GM12878 (cell line): ENCODE measurements around the gene KREMEN2. TPM values are rescaled to one million over a fixed set of nuclear protein-coding genes. Genes with fewer than 3 reads are reported as not detected.

Source experiments
- ATAC-seq: fragments of 200-7000 bp; cut with Tn5 transposase; 3 replicates; pipeline ENCODE4 v1.9.1; 2020; ENCODE audit warnings: mild to moderate bottlenecking, moderate library complexity
- BruUV-seq: library from RNA; stranded (reverse); fragments of 400-500 nt; replicated peaks from 2 replicates; lab custom pipeline; 2021; lab: Mats Ljungman, UMichigan
- CTCF ChIA-PET: fragments of 300-600 bp; sonication (Branson Sonifier 250); formaldehyde crosslinking; extraction: SDS; loops from one replicate; lab custom pipeline; 2021; ENCODE audit warnings: inconsistent platforms; lab: Yijun Ruan, JAX
- POLR2A ChIA-PET: fragments of 350-600 bp; formaldehyde crosslinking; extraction: SDS; loops from one replicate; lab custom pipeline; 2021; ENCODE audit warnings: inconsistent platforms; lab: Charles Lee
- RAD21 ChIA-PET: fragments of 300-600 bp; sonication (Branson Sonifier 250); formaldehyde crosslinking; loops from one replicate; lab custom pipeline; 2023; ENCODE audit warnings: antibody characterized with exemption; ENCODE audit not compliant: unreplicated experiment; lab: Charles Lee
- SMC1A ChIA-PET: fragments of 300-600 bp; sonication (Branson Sonifier 250); formaldehyde crosslinking; loops from one replicate; lab custom pipeline; 2023; ENCODE audit not compliant: unreplicated experiment, uncharacterized antibody; lab: Charles Lee
- DNase-seq: peaks from one replicate; pipeline ENCODE4 v3.0.0-alpha.2; 2011; ENCODE audit warnings: low read depth, low spot score
- FAIRE-seq: peaks from 3 replicates; lab custom pipeline; 2011; peaks lifted over from hg19 to GRCh38; lab: Jason Lieb, UNC
- H2AFZ ChIP-seq: 2 replicates; pipeline ENCODE4 v1.6.0; 2011; ENCODE audit warnings: low read depth, low read length, control low read depth; ENCODE audit not compliant: control insufficient read depth
- H3K27ac ChIP-seq: 2 replicates; pipeline ENCODE4 v1.5.1; 2011; ENCODE audit warnings: control low read depth; ENCODE audit not compliant: control insufficient read depth, insufficient read depth
- H3K27me3 ChIP-seq, 2 experiments: replicated peaks in 1 of 2; 2 replicates each; pipeline versions ENCODE4 v1.6.0 to v1.6.1; 2011; ENCODE audit warnings: low read length in 1 of 2; ENCODE audit not compliant: control insufficient read depth in 2 of 2, insufficient read depth in 2 of 2
- H3K36me3 ChIP-seq, 2 experiments: 2 replicates each; pipeline ENCODE4 v1.5.1; 2011; ENCODE audit warnings: low read length in 1 of 2; ENCODE audit not compliant: control insufficient read depth in 2 of 2, insufficient read depth in 2 of 2
- H3K4me1 ChIP-seq: 2 replicates; pipeline ENCODE4 v1.6.1; 2011; ENCODE audit warnings: mild to moderate bottlenecking, low read length, moderate library complexity, mixed read lengths; ENCODE audit not compliant: control insufficient read depth, insufficient read depth
- H3K4me2 ChIP-seq: 2 replicates; pipeline ENCODE4 v1.6.0; 2011; ENCODE audit warnings: control low read depth; ENCODE audit not compliant: control insufficient read depth, insufficient read depth
- H3K4me3 ChIP-seq: fragments of 200-600 bp; sonication (generic); 2 replicates; pipeline ENCODE4 v1.5.1; 2016
- H3K79me2 ChIP-seq: 2 replicates; pipeline ENCODE4 v1.6.0; 2011; ENCODE audit warnings: low read length; ENCODE audit not compliant: control insufficient read depth, insufficient read depth
- H3K9ac ChIP-seq: 2 replicates; pipeline ENCODE4 v1.8.0; 2011; ENCODE audit warnings: low read length, control low read depth, mixed read lengths; ENCODE audit not compliant: control insufficient read depth, insufficient read depth
- H3K9me3 ChIP-seq: replicated peaks from 3 replicates; pipeline ENCODE4 v1.5.1; 2011; ENCODE audit warnings: mild to moderate bottlenecking, low read length; ENCODE audit not compliant: control insufficient read depth, insufficient read depth
- H4K20me1 ChIP-seq: 2 replicates; pipeline ENCODE4 v1.6.0; 2011; ENCODE audit not compliant: control insufficient read depth, insufficient read depth
- CHD2 ChIP-seq: IDR thresholded peaks from 2 replicates; pipeline ENCODE4 v1.6.1; 2011; ENCODE audit warnings: low read depth, low read length, improper control_type of control experiment, borderline replicate concordance
- NRF1 ChIP-seq: conservative IDR thresholded peaks from 2 replicates; pipeline ENCODE4 v1.6.1; 2011; ENCODE audit warnings: mild to moderate bottlenecking, low read depth, low read length, improper control_type of control experiment
- PBX3 ChIP-seq: IDR thresholded peaks from 2 replicates; pipeline ENCODE4 v1.6.1; 2011; ENCODE audit warnings: mild to moderate bottlenecking, low read depth, low read length, moderate library complexity; ENCODE audit not compliant: insufficient replicate concordance
- RBBP5 ChIP-seq: fragments of 200-600 bp; sonication (generic); conservative IDR thresholded peaks from 2 replicates; pipeline ENCODE4 v1.6.1; 2016
- SIX5 ChIP-seq: IDR thresholded peaks from 2 replicates; pipeline ENCODE4 v1.6.1; 2011; ENCODE audit warnings: mild to moderate bottlenecking, low read depth, low read length, moderate library complexity; ENCODE audit not compliant: severe bottlenecking
- WGBS: methylation state at CpG from one replicate; pipeline ENCODE4 v1.1.6; 2016; ENCODE audit warnings: low lambda C conversion rate; ENCODE audit not compliant: insufficient replicate concordance, insufficient coverage; ENCODE audit errors: missing lambda C conversion rate; 5-methylcytosine and 5-hydroxymethylcytosine counted together
- in situ Hi-C: fragments of 300-500 bp; cut with MboI; formaldehyde crosslinking; loops from 9 replicates; pipeline ENCODE4 v1.14.3; 2018; ENCODE audit warnings: mixed read lengths
- intact Hi-C: fragments of 100-400 bp; cut with micrococcal nuclease; formaldehyde crosslinking; loops from one replicate; pipeline ENCODE4 v1.14.2; 2022; ENCODE audit not compliant: unreplicated experiment
- polyA plus RNA-seq, 11 experiments: library from polyadenylated mRNA; depleted of rRNA in 4 of 11; unstranded in 6 of 11; stranded (reverse) in 5 of 11; fragments of >200 nt; fragmentation: Nextera tagmentation in 4 of 11; fragmentation: Illumina TruSeq in 1 of 11; extraction: Ambion mirVana in 4 of 11; extraction: Trizol in 1 of 11; gene quantifications; 1 replicate in 1 of 11; 2 replicates in 10 of 11; pipeline versions ENCODE4 v1.2.1 to v1.2.3, GENCODE V29; 2011 to 2016; ENCODE audit warnings: inconsistent platforms in 2 of 11, missing spikeins in 2 of 11, low read depth in 1 of 11
- total RNA-seq, 4 experiments: library from RNA; depleted of rRNA in 3 of 4; stranded (reverse); fragments of >200 nt in 3 of 4; fragmentation: Illumina TruSeq in 1 of 4; extraction: Trizol in 1 of 4; gene quantifications; 2 replicates each; pipeline versions ENCODE4 v1.2.1 to v1.2.3, GENCODE V29; 2013 to 2021

The KREMEN2 gene
- total and polyA plus RNA-seq, 10 of the 15 experiments (the other 5 are each of a cell fraction or from before 2014, with no cell fraction given): 0.06 to 3.7 (median 0.83) TPM; not detected in 2

- Histone ChIP-seq H3K27ac (no peak overlapping the region), H3K36me3 (peaks cover 0 to 1% of the 10 kb centered on the region in 2 experiments; a peak in 1 of 4 replicates), H2AFZ (no peak overlapping the region), H3K9me3 (no peaks in the 10 kb centered on the region), H4K20me1 (no peaks in the 10 kb centered on the region), H3K79me2 (peaks cover 11% of the 10 kb centered on the region), H3K4me3 (no peak overlapping the region), H3K4me1 (peaks cover 7% of the 10 kb centered on the region), H3K27me3 (no peaks in the 10 kb centered on the region), H3K4me2 (no peak overlapping the region), H3K9ac (no peak overlapping the region)
- intact Hi-C loops: loop anchor here (5.0 kb wide), 2 partner anchors 55 to 75 kb away; no protein-coding TSS in a partner anchor
- FAIRE-seq: no peak
- TF ChIP-seq SIX5 (no peak), PBX3 (no peak), CHD2 (no peak), RBBP5 (no peak), NRF1 (no peak)
- no peak for ATAC-seq
- no peak for DNase-seq
- ChIA-PET POLR2A (interaction anchor here (2.9 kb wide), 1 partner anchor 12 kb away, joined by 18 read pairs; the partner anchor contains the start of gene PAQR4), RAD21 (interaction anchor here (1.2 to 2.4 kb wide), 2 partner anchors 12 to 55 kb away, joined by 3 to 6 read pairs; partner anchors contain the start of gene PAQR4), SMC1A (interaction anchor here (0.5 kb wide), 1 partner anchor 71 kb away, joined by 4 read pairs; no protein-coding TSS in a partner anchor), CTCF (interaction anchor here (1.0 to 2.3 kb wide), 6 partner anchors 12 to 99 kb away, joined by 3 to 13 read pairs (median 4); partner anchors contain the start of genes FLYWCH2 and PAQR4)
- in situ Hi-C loops: no loop called here
- no TSS peak for BruUV-seq
- WGBS: 75% methylated on average over 4 of the region's 4 CpGs
These were observed 17.8 kb downstream of the KREMEN2 start for GRCh38 chr16:2981899-2982250.
